IPS-11a (cell line): ENCODE data around the gene ERBB2.
A peak's percentile ranks its signal among the peaks of the same experiment; 100 is the strongest.

Experiments
- H3K4me3 ChIP-seq: one replicate; pipeline ENCODE4 v1.5.1; 2013; ENCODE audit warnings: low read depth, low read length, control low read depth

ERBB2 gene

DNA sequence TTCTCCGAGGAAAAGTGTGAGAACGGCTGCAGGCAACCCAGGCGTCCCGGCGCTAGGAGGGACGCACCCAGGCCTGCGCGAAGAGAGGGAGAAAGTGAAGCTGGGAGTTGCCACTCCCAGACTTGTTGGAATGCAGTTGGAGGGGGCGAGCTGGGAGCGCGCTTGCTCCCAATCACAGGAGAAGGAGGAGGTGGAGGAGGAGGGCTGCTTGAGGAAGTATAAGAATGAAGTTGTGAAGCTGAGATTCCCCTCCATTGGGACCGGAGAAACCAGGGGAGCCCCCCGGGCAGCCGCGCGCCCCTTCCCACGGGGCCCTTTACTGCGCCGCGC, at the start of gene ERBB2:
ERBB2 (plus strand) TSS at position 247 of the 330 bp plus-strand sequence. CDS start 175 bp downstream, outside the sequence.
- peak within 1 kb of the TSS; percentile 55 for H3K4me3 ChIP-seq

DNA sequence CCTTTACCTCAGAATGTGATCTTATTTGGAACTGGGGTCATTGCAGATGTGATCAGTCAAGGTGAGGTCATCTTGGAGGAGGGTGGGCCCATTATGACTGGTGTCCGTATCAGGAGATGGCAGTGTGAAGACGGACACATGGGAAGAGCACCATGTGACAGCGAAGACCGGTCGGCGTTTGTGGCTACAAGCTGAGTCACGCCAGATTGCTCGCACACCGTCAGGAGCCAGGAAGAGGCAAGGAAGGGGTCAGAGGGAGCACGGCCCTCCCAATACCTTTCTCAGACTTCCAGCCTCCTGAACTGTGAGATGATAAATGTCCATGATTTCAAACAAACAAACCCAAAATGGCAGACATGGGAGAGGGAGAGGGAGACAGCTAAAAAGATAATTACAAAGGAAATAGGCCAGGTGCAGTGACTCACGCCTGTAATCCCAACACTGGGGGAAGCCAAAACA, 49.7 kb upstream of the ERBB2 start:
- no peak overlapping the region for H3K4me3 ChIP-seq

DNA sequence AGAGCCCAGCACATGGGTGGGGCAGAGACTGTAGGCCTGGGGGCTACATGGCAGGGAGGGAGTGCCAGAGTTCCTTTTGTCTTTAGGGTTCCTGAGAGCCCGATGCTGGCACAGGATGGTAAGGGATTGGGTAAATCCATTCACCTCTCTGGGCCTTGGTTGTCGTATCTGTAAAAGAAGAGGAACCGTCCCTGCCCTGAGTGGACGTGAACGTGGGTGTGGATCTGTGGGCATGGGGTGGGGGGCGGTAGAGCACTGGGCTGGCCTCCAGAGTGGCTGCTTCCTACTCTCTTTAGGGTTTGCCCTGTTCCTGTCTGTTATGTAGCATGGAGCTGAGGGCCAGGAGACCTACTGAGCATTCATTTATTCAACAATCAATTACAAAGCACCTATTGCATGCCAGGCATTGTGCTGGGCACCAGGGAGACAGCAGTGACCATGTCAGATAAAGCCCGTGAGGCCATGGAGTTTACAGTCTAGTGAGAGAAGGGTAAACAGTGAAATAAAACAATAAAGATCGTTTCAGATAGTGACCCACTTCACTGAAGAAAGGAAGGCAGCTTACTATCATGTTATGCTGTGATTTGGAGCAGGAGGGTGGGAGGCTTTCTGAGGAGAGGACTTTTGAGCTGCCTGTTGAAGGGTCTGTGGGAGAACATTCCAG, 47.8 kb upstream of the ERBB2 start:
- H3K4me3 ChIP-seq, result no peak overlapping the region

DNA sequence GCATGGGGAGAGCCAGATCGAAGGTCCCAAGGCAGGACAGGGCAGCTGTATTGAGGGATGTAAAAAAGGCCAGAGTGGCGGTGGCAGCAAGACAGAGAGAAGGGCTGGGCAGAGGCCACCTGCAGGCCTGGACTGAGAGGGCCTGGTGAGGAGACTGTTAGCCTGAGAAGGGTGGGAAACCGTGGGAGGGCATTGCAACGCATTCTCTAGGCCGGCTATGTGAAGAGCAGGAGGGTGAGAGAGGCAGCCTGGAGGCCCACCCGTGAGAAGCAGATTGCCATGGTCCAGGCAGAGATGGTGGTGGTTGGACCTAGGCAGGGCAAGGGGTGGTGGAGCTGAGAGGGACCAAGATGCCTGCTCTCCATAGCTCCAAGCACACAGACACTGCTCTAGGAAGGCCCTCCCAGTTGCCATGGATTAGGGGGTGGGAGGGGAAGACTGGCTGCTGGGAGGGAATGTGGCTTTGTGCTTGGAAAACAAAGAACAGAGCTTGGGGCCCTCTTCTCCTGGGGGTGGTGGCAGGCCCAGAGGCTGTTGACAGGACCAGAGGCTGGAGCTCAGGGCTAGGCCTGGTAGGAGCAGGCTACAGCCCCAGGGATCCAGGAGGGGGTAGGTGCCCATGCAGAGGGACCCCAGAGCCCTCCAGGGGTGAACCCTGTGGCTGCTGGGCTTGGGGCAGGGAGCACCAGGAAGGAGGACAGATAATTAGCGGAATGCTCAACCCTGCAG, 47.1 kb upstream of the ERBB2 start:
- H3K4me3 ChIP-seq, result no peak overlapping the region

DNA sequence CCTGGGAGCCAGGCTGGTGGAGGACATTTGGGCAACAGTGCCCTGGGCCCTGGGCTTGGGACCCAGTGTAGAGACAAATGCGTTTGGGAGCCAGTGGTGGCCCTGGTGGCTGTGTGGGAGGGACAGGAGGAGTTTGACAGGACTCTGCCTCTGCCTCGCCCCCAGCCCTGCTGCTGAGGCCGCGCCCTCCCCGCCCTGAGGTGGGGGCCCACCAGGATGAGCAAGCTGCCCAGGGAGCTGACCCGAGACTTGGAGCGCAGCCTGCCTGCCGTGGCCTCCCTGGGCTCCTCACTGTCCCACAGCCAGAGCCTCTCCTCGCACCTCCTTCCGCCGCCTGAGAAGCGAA, 46.6 kb upstream of the ERBB2 start:
- H3K4me3 ChIP-seq, result no peak overlapping the region

DNA sequence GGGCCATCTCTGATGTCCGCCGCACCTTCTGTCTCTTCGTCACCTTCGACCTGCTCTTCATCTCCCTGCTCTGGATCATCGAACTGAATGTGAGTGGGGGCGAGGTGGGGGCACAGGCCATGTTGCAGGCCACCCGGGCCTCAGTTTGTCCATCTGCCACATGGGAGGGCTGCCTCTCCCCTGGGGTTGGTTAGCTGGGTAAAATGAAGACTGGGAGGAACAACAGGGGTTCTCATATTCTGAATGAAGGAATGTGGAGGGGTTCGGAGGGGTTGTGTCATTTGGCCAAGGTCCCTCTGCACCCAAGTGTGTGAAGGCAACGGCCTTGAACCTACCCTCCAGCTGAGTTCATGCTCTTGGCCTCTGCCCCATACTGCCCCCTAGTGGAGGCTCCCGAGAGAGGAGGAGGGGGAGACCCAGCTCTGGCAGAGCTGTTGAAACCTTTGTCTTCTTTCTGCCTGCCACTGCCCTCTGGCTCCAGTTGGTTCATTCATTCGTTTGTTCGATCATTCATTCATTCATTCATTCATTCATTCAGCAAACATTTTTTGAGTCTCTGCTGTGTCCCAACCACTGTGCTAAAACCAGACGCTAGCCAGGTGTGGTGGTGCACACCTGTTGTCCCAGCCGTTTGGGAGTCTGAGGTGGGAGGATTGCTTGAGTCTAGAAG, 46.1 kb upstream of the ERBB2 start:
- H3K4me3 ChIP-seq, result no peak overlapping the region

DNA sequence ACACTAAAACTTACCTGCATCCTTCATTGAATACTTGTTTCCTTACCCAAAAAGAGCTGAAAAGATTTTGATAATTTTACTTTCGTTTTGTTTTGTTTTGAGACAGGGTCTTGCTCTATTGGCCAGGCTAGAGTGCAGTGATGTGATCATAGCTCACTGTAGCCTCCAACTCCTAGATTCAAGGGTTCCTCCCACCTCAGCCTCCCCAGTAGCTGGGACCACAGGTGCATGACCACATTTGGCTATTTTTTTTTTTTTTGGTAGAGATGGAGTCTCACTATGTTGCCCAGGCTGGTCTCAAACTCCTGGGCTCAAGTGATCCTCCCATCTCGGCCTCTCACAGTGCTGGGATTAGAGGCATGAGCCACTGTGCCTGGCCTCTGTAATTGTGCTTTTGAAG, 44.8 kb upstream of the ERBB2 start:
- H3K4me3 ChIP-seq, result no peak overlapping the region

DNA sequence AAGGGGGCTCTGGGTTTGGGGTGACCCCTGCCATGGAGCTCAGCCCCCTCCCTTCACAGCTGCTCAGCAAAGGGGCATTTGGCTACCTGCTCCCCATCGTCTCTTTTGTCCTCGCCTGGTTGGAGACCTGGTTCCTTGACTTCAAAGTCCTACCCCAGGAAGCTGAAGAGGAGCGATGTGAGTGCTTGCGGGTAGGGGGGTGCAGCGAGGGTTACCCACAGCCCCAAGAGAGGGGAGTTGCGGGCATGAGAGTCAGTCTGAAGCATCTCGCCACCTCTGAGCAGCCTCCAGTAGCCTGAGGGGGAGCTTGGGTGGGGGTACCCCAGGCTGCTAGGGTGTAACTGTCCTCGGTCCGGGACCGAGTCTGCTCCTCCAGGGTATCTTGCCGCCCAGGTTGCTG, 41.5 kb upstream of the ERBB2 start:
- no peak overlapping the region for H3K4me3 ChIP-seq

DNA sequence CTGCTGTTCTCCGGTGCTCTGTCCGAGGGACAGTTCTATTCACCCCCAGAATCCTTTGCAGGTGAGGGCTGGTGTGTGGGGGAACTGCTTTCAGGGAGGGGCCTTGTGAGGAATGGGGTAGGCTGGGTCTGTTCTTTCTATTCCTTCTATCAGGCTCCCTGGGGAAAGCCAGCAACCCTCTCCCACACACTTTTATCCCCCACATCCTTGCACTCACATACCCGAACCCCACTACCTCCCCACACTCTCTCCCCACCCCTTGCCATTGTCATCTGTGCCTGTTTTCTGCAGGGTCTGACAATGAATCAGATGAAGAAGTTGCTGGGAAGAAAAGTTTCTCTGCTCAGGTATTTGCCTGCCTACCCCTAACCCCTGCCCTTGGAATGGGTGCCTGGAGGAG, 41.1 kb upstream of the ERBB2 start:
- no peak overlapping the region for H3K4me3 ChIP-seq

DNA sequence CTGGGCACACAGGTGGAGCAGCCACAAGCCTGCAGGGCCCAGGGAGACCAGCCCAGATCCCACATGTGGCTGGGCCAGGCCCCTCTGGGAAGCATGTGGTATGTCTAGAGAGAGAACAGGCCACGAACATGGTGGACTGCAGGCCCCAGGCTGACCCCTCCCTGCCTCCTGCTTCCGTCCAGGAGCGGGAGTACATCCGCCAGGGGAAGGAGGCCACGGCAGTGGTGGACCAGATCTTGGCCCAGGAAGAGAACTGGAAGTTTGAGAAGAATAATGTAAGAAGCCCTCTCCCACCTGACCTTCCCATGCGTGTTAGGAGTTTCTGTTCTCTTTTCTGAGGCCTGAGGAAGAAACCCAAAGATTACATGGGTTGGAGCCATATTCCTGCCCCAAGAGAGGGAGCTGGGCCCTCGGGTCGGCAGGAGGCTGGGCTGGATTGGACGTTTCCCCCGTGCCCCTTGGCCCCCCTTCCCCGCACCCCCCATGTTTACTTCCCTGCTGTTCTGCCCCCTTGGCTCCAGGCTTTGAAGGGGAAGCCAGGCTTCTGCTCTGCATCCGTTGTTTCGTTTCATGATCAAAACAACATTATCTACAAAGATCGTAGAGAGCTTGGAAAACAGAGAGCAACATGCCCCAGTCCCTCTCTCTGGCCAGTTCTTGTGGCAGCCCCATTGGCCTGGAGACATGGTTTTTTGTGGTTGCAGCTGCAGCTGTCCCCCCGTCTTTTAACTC, 40.4 kb upstream of the ERBB2 start:
- no peak overlapping the region for H3K4me3 ChIP-seq

DNA sequence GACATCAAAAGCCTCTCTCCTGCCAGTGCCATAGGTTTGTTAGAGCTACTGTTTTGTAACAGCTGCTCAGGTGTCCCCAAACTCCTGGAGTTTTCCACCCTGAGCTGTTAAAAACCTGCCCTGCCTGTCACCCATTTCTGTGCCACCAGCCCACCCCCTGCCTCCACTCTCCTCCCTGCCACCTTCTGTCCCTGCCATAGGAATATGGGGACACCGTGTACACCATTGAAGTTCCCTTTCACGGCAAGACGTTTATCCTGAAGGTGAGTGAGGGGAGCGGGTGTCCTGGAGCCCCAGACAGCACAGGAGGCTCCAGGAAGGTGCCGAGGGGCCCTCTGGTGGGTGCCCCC, 39.9 kb upstream of the ERBB2 start:
- H3K4me3 ChIP-seq, result no peak overlapping the region

DNA sequence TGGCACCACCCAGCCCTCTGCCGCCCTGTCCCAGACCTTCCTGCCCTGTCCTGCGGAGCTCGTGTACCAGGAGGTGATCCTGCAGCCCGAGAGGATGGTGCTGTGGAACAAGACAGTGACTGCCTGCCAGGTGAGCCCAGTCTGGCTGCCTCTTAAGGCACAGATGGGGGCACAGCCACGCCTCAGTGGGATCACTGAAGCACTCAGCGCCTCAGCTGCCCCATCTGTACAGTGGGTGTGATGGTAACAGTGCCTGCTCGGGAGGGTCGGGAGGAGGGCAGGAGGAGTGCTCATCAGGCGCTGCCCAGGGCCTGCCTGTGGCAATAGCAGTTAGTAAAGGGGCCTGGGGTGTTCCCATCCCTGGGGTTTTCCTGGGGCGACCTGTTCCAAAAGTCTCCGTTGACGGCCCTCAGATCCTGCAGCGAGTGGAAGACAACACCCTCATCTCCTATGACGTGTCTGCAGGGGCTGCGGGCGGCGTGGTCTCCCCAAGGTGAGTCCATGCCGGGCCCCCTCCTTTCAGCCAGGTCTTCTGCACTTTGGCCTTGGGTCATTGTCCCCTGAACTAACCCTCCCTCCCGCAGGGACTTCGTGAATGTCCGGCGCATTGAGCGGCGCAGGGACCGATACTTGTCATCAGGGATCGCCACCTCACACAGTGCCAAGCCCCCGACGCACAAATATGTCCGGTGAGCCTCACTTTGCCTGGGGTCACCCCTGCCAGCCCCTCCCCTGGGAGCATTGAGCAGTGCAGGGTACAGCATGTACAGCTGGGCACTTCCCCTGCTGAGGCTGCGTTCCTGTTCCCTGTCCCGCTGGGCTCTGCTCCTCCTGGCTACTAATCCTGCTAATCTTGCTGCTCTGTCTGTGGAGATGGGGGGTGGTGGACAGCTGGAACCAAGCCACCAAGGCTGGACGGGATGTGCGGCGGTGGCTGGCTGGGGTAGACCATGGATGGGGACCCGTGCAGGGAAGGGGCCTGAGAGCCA, 39.2 kb upstream of the ERBB2 start:
- no peak overlapping the region for H3K4me3 ChIP-seq

DNA sequence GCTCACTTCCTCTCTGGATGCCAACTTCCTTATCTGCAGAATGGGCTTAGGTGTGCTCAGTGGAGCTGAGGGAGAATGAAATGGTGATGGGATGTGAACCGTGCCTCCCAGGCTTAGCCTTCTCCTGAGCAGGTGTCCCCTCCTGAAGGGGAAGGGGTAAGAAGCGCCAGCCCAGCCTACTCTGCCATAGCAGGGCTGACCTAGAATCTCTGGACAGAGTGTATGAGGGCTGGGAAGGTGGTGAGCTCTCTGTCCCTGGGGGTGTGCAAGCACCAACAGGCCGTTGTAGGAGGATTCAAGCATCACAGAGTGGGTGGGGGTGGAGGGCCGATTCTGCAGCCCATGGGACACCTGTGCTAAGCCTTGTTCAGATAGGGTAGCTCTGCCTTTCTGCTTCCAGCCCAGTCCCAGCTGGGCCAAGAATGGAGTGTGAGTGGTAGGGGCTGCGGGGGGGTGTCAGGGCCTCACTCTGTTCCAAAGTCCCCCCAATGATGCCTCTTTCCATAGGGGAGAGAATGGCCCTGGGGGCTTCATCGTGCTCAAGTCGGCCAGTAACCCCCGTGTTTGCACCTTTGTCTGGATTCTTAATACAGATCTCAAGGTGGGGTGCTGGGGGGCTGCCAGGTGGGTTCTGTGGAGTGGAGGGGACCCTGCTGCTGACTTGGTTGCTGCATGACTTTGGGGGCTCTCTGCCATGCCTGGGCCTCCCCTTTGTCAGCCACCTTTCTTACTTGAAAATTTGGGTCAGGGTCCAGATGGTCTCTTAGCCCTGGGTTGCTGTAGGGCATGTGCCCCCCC, 37.9 kb upstream of the ERBB2 start:
- no peak overlapping the region for H3K4me3 ChIP-seq

DNA sequence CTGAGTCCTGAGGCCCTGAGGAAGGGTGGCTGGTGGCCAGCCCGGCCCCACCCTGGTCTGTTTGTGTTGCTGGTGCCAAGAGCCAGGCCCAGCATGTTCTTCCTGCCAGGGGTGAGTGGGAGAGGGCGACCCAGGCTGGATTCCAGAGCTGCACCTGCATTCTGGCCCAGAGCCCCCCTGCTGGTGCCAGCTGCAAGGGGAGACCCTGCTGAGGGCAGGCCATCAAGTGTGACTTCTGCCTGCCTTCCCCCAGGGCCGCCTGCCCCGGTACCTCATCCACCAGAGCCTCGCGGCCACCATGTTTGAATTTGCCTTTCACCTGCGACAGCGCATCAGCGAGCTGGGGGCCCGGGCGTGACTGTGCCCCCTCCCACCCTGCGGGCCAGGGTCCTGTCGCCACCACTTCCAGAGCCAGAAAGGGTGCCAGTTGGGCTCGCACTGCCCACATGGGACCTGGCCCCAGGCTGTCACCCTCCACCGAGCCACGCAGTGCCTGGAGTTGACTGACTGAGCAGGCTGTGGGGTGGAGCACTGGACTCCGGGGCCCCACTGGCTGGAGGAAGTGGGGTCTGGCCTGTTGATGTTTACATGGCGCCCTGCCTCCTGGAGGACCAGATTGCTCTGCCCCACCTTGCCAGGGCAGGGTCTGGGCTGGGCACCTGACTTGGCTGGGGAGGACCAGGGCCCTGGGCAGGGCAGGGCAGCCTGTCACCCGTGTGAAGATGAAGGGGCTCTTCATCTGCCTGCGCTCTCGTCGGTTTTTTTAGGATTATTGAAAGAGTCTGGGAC, 37.1 kb upstream of the ERBB2 start:
- no peak overlapping the region for H3K4me3 ChIP-seq

DNA sequence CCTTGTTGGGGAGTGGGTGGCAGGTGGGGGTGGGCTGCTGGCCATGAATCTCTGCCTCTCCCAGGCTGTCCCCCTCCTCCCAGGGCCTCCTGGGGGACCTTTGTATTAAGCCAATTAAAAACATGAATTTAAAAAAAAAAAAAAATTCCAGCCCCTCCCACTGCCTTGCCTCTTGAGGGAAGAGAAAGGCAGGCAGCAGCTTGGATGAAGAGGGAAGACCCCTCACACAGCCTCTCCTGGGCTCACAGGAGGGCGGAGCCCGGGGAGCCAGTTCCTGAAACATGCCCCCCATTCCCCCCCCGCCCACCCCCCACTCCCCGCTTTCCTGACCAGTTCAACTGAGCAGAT, 36.5 kb upstream of the ERBB2 start:
- H3K4me3 ChIP-seq, result no peak overlapping the region

DNA sequence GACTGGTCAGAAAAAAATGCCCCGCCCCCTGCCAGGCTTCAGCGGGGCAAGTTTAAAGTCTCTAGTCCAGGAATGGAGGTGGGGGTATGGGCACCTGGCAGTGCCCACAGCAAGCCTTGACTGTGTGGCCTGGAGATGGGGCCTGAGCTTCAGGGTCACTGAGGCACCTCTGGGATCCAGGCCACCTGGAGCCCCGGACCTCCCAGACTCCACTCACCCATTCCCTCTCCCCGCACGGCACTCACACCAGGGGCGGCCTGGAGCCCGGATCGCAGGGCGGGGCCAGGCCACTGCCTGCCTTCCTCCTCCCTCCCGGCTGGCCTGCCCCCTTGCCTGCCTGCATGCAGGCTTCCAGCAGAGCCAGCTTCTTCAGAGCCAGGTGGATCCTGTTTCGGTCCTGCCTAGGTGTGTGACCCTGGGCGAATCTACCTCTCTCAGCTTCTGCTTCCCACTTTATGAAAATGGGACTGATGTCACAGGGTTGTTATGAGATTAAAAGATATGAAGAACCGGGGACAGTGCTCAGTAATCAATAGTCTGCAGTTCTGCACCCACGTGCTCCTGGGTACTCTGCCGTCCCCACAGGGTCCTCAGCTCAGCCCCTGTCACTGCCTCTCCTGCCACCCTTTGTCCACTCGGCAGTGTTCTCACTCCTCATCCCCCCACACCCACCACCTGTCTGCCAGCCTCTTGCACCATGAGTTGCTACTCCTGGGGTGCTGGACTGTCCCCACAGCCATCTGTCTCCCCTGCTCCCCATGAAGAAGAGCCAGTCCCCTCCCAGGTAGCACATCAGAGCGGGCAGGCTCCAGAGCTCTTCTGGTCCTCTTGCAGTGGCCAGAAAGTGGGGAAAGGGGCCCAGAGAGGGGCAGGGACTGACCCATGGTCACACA, 35.9 kb upstream of the ERBB2 start:
- no peak overlapping the region for H3K4me3 ChIP-seq

DNA sequence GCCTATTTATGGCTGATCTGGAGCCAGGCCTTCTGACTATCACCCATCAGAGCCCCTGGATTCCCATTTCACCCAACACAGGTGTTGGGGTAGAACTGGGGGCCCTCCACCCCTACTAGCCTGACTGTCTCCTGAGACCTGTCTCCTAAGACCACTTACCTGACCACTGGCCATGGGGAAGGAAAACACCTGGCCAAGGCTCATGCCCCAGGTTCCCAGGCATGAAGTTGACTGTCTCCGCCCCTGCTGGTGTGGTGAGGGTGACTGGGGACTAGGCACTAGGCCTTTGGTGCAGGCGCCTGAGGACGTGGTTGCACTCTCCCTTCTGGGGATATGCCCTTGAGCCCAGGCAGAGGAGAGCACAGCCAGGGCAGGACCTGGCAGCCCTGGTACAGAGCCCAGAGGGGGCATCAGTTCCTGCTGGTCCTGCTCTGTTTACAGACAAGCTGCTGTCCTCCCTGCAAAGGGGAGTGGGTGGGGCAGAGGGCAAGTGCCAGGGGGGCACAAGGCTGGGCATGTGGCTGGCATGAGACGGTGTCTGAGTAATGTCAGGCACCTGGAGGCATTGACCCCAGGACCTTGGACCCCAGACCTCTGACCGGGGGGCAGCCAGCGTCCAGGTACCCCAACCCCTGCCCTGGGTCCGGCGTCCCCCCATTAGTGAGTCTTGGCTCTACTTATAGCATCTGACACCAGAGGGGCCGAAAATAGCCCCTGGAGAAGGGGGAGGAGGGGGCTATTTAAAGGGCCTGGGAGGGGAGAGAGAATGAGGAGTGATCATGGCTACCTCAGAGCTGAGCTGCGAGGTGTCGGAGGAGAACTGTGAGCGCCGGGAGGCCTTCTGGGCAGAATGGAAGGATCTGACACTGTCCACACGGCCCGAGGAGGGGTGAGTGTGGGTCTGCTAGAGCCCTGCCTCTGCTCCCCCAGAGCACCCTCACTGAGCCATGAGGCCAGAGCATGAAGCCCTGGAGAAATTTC, 35.0 kb upstream of the ERBB2 start, which contains the start of gene TCAP:
TCAP (plus strand) TSS at position 769 of the 981 bp plus-strand sequence; CDS start at position 780, 11 bp downstream.
- no peak within 1 kb of the TSS for H3K4me3 ChIP-seq
